H9 (cell line): Measurements from ENCODE around the gene RBM12. TPM values are rescaled to one million over a fixed set of nuclear protein-coding genes. Genes with fewer than 3 reads are reported as not detected.

ENCODE experiments used
- DNase-seq: peaks from one replicate; pipeline ENCODE4 v3.0.0-alpha.2; 2017
- H2AFZ ChIP-seq: one replicate; pipeline ENCODE4 v1.6.1; 2013; ENCODE audit warnings: mild to moderate bottlenecking, low read length, control low read depth, moderate library complexity
- H2AK5ac ChIP-seq: 2 replicates; pipeline ENCODE4 v1.6.1; 2013; ENCODE audit warnings: low read length, control low read depth, mixed read lengths; ENCODE audit not compliant: insufficient read length
- H2BK120ac ChIP-seq: one replicate; pipeline ENCODE4 v1.6.1; 2013; ENCODE audit warnings: low read depth, mild to moderate bottlenecking, low read length, control low read depth, inconsistent platforms; ENCODE audit not compliant: poor library complexity, severe bottlenecking
- H2BK12ac ChIP-seq: 2 replicates; pipeline ENCODE4 v1.6.1; 2013; ENCODE audit warnings: low read length, control low read depth, mixed read lengths, low read depth; ENCODE audit not compliant: insufficient read length
- H2BK15ac ChIP-seq: 2 replicates; pipeline ENCODE4 v1.6.1; 2013; ENCODE audit warnings: low read depth, low read length, control low read depth
- H2BK20ac ChIP-seq: one replicate; pipeline ENCODE4 v1.6.1; 2013; ENCODE audit warnings: low read depth, mild to moderate bottlenecking, low read length, control low read depth, inconsistent platforms; ENCODE audit not compliant: poor library complexity, severe bottlenecking
- H2BK5ac ChIP-seq: 2 replicates; pipeline ENCODE4 v1.6.1; 2013; ENCODE audit warnings: low read length, control low read depth, mixed read lengths; ENCODE audit not compliant: insufficient read length
- H3K14ac ChIP-seq: 2 replicates; pipeline ENCODE4 v1.6.1; 2013; ENCODE audit warnings: low read length, control low read depth; ENCODE audit not compliant: insufficient read depth
- H3K18ac ChIP-seq: 2 replicates; pipeline ENCODE4 v1.6.1; 2013; ENCODE audit warnings: low read depth, mild to moderate bottlenecking, mixed read lengths, low read length, control low read depth; ENCODE audit not compliant: insufficient read length
- H3K23ac ChIP-seq: 2 replicates; pipeline ENCODE4 v1.6.1; 2013; ENCODE audit warnings: low read length, control low read depth, mixed read lengths, low read depth; ENCODE audit not compliant: insufficient read length
- H3K23me2 ChIP-seq: 2 replicates; pipeline ENCODE4 v1.6.1; 2013; ENCODE audit warnings: low read depth, mild to moderate bottlenecking, mixed read lengths, low read length, control low read depth; ENCODE audit not compliant: insufficient read length, poor library complexity, severe bottlenecking
- H3K27ac ChIP-seq: 2 replicates; pipeline ENCODE4 v1.5.1; 2013; ENCODE audit warnings: low read length, control low read depth, mixed read lengths, low read depth; ENCODE audit not compliant: insufficient read length
- H3K27me3 ChIP-seq: 2 replicates; pipeline ENCODE4 v1.6.1; 2013; ENCODE audit warnings: low read length, control low read depth, inconsistent platforms; ENCODE audit not compliant: insufficient read depth
- H3K4ac ChIP-seq: 2 replicates; pipeline ENCODE4 v1.6.1; 2013; ENCODE audit warnings: low read depth, mild to moderate bottlenecking, control low read depth, inconsistent platforms, low read length, moderate library complexity
- H3K4me1 ChIP-seq: 2 replicates; pipeline ENCODE4 v1.6.1; 2013; ENCODE audit warnings: low read length, control low read depth, inconsistent platforms; ENCODE audit not compliant: insufficient read depth
- H3K4me2 ChIP-seq: 2 replicates; pipeline ENCODE4 v1.6.1; 2013; ENCODE audit warnings: low read length, control low read depth, mixed read lengths; ENCODE audit not compliant: insufficient read length, insufficient read depth
- H3K56ac ChIP-seq: 2 replicates; pipeline ENCODE4 v1.6.1; 2013; ENCODE audit warnings: low read depth, mild to moderate bottlenecking, mixed read lengths, low read length, control low read depth; ENCODE audit not compliant: insufficient read length
- H3K79me1 ChIP-seq: 2 replicates; pipeline ENCODE4 v1.6.1; 2013; ENCODE audit warnings: low read depth, mild to moderate bottlenecking, moderate library complexity, low read length, control low read depth, inconsistent platforms; ENCODE audit not compliant: insufficient read depth, poor library complexity, severe bottlenecking
- H3K79me2 ChIP-seq: 2 replicates; pipeline ENCODE4 v1.6.1; 2013; ENCODE audit warnings: low read length, control low read depth, inconsistent platforms; ENCODE audit not compliant: insufficient read depth
- H3K9ac ChIP-seq: 2 replicates; pipeline ENCODE4 v1.6.1; 2013; ENCODE audit warnings: low read length, control low read depth, mixed read lengths; ENCODE audit not compliant: insufficient read length; ENCODE audit errors: extremely low read depth
- H3K9me3 ChIP-seq: one replicate; pipeline ENCODE4 v1.6.1; 2013; ENCODE audit warnings: low read depth, low read length, inconsistent platforms; ENCODE audit not compliant: control insufficient read depth
- H3T11ph ChIP-seq: one replicate; pipeline ENCODE4 v1.6.1; 2013; ENCODE audit warnings: mild to moderate bottlenecking, low read length, control low read depth, inconsistent platforms
- H4K20me1 ChIP-seq: one replicate; pipeline ENCODE4 v1.6.1; 2013; ENCODE audit not compliant: control insufficient read depth, insufficient read length, insufficient read depth
- H4K5ac ChIP-seq: 2 replicates; pipeline ENCODE4 v1.6.1; 2013; ENCODE audit warnings: low read depth, mild to moderate bottlenecking, mixed read lengths, low read length, control low read depth; ENCODE audit not compliant: insufficient read length
- H4K8ac ChIP-seq: replicated peaks from 2 replicates; pipeline ENCODE4 v1.6.1; 2013; ENCODE audit warnings: low read length, control low read depth, mixed read lengths, low read depth; ENCODE audit not compliant: insufficient read length
- H4K91ac ChIP-seq: 2 replicates; pipeline ENCODE4 v1.6.1; 2013; ENCODE audit warnings: low read depth, mild to moderate bottlenecking, moderate library complexity, mixed read lengths, low read length, control low read depth; ENCODE audit not compliant: insufficient read length
- H3K27ac Mint-ChIP-seq, 3 experiments: 2 replicates in 2 of 3; 3 replicates in 1 of 3; pipeline ENCODE4 v1.8.0; 2020 to 2021; ENCODE audit warnings: mixed read lengths in 3 of 3, mild to moderate bottlenecking in 1 of 3, moderate library complexity in 1 of 3
- H3K27me3 Mint-ChIP-seq: 2 replicates; pipeline ENCODE4 v1.8.0; 2021; ENCODE audit warnings: low read depth, mild to moderate bottlenecking, moderate library complexity, mixed read lengths
- H3K36me3 Mint-ChIP-seq, 3 experiments: 2 replicates in 2 of 3; 3 replicates in 1 of 3; pipeline ENCODE4 v1.8.0; 2020 to 2021; ENCODE audit warnings: low read depth in 3 of 3, mixed read lengths in 3 of 3; ENCODE audit not compliant: insufficient read depth in 1 of 3
- H3K4me1 Mint-ChIP-seq, 2 experiments: 2 replicates each; pipeline ENCODE4 v1.8.0; 2020; ENCODE audit warnings: mixed read lengths in 2 of 2
- H3K4me3 Mint-ChIP-seq, 2 experiments: 2 replicates in 1 of 2; 3 replicates in 1 of 2; pipeline ENCODE4 v1.8.0; 2020 to 2021; ENCODE audit warnings: mild to moderate bottlenecking in 2 of 2, mixed read lengths in 2 of 2, moderate library complexity in 1 of 2
- H3K9me3 Mint-ChIP-seq, 2 experiments: 2 replicates in 1 of 2; 3 replicates in 1 of 2; pipeline ENCODE4 v1.8.0; 2020; ENCODE audit warnings: mild to moderate bottlenecking in 2 of 2, mixed read lengths in 2 of 2, moderate library complexity in 1 of 2
- CTCF ChIP-seq: fragments of 200-600 bp; sonication (generic); conservative IDR thresholded peaks from 3 replicates; pipeline ENCODE4 v1.8.0; 2021; ENCODE audit warnings: antibody characterized with exemption, mild to moderate bottlenecking
- WGBS: extraction: QIAGEN DNeasy Blood & Tissue Kit; methylation state at CpG from one replicate; pipeline ENCODE4 v1.1.7; 2013; ENCODE audit warnings: missing lambda C conversion rate, low lambda C conversion rate, mixed read lengths; ENCODE audit not compliant: insufficient read length; ENCODE audit errors: extremely low coverage; 5-methylcytosine and 5-hydroxymethylcytosine counted together
- total RNA-seq: library from RNA; stranded (reverse); gene quantifications from 2 replicates; pipeline ENCODE4 v1.2.1, GENCODE V29; 2021

RBM12 gene
- total RNA-seq, 1 experiment from 2014 or later: 260 TPM

DNA sequence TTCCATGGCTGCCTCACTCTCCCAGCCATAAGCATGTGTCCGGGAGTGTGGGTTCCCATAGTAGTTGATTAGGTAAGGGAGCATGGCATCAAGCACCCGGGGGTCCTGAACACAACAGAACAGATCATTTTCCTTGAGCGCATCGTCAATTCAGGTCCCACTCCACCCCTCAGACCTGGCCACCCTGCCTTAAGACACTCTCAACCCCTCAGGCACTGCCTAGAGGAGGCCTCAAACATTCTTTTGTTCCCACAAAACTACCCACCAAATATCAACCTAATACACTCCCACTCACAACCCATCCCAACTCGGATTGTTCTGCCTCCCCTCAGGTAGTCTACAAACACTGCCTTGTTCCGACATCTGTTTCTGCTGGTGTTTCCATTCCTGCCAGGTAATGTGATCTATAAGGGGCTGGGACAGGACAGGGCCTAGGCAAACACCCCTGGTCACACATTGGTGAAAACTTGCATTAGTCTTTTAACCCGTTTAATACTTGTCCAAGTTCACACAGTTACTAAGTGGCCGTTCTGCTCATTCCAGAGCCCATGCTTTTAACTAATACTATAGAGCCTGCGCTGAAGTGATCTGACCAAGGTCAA, 33.1 kb upstream of the RBM12 start:
- no peak overlapping the region for H2BK15ac ChIP-seq
- Mint-ChIP-seq H3K9me3 (no peaks in the 10 kb centered on the region), H3K27me3 (peaks cover 2% of the 10 kb centered on the region; the same call in 1 of the 2 replicates), H3K4me3 (peak overlapping the region; percentile 93 to 97), H3K4me1 (peaks cover 17 to 18% of the 10 kb centered on the region in 2 experiments), H3K36me3 (peaks cover 9 to 36% (median 26%) of the 10 kb centered on the region in 3 experiments; a peak in 6 of 7 replicates), H3K27ac (peak overlapping the region in 1 of 3 experiments; percentile 26; a peak in 1 of 7 replicates)
- H2AFZ ChIP-seq: no peak overlapping the region
- no peak overlapping the region for H3K23ac ChIP-seq
- no peak overlapping the region for H3K27ac ChIP-seq
- no peaks in the 10 kb centered on the region for H3K79me1 ChIP-seq
- no peak for TF ChIP-seq CTCF
- no peaks in the 10 kb centered on the region for H3K4me1 ChIP-seq
- H3K9me3 ChIP-seq: no peaks in the 10 kb centered on the region
- H3K56ac ChIP-seq: no peak overlapping the region
- H2BK5ac ChIP-seq: no peak overlapping the region
- no peak overlapping the region for H2BK120ac ChIP-seq
- no peak overlapping the region for H3K14ac ChIP-seq
- H3K18ac ChIP-seq: no peak overlapping the region
- H4K91ac ChIP-seq: no peak overlapping the region
- H2BK12ac ChIP-seq: no peak overlapping the region
- no peaks in the 10 kb centered on the region for H3K79me2 ChIP-seq
- DNase-seq: no peak
- H3K27me3 ChIP-seq: no peaks in the 10 kb centered on the region
- no peak overlapping the region for H2BK20ac ChIP-seq
- H3K4ac ChIP-seq: no peak overlapping the region
- H4K8ac ChIP-seq: no peak overlapping the region
- peak overlapping the region; percentile 94 for H3K4me2 ChIP-seq
- no peak overlapping the region for H3T11ph ChIP-seq
- H4K20me1 ChIP-seq: no peaks in the 10 kb centered on the region
- H3K23me2 ChIP-seq: peaks cover 8% of the 10 kb centered on the region
- no peak overlapping the region for H2AK5ac ChIP-seq
- H3K9ac ChIP-seq: no peak overlapping the region
- no peak overlapping the region for H4K5ac ChIP-seq
- no CpG with 5 or more reads among the region's 9 CpGs for WGBS
